GM21619 (cell line): ENCODE data around the gene B4GALNT3.

Experiments used
- ATAC-seq: cut with Tn5 transposase; IDR thresholded peaks from one replicate; pipeline ENCODE4 v1.9.1; 2021; ENCODE audit not compliant: unreplicated experiment

The B4GALNT3 gene

GRCh38 chr12:590206-590750 is 130.5 kb downstream of the B4GALNT3 start:
- ATAC-seq: no peak

GRCh38 chr12:591167-592023 is 131.7 kb downstream of the B4GALNT3 start:
- ATAC-seq: no peak

DNA sequence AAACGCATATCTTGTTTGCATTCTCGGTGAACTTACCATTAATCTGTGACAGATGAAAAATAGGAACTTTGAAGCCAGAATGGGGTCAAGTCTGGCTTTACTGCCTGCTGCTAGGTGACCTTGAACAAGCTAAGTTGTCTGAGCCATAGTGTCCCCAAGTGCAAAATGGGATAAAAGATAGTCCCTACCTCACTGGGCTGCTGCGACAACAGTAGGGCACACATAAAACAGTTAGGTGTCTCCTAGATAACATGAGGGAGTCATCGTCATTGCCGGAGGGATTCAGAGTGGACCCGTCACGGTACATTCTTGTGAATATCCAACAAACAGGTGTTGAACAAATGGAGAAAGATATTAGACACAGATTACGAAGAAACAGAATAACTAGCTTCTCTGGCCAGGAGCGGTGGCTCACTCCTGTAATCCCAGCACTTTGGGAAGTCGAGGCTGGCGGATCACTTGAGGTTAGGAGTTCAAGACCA is 132.3 kb downstream of the B4GALNT3 start:
- no peak for ATAC-seq

- ATAC-seq: no peak
These were observed 133.9 kb downstream of the B4GALNT3 start for GRCh38 chr12:593396-594270.

DNA sequence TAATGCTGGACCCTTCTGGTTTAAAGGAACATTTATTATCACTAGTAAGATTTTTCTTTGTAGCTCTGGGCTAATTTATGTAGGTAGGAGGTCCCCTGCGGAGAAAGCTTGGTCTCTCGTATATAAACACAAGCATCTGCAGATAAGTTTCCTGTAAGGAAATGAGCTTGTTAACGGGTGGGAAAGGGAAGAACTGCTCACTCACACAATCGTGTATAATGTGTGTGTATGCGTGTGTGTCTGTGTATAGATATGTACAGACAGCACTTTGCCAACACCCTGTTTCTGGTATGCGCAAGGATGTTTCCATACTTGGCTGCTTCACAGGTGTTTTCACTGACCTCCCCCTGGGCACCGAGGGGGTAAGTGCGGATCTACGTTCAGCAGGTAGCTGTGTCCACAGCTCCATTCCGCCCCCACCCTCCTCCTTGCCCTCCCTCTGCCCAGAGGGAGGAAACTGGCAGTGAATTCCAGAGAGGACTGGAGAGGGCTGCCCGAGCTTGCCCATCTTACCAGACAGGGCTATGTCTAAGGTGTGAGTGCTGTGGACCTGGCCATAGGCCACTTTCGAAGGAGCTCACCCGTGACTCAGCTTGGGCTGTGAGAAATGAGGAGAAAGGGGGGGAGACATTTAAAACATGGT is 138.3 kb downstream of the B4GALNT3 start:
- no peak for ATAC-seq

DNA sequence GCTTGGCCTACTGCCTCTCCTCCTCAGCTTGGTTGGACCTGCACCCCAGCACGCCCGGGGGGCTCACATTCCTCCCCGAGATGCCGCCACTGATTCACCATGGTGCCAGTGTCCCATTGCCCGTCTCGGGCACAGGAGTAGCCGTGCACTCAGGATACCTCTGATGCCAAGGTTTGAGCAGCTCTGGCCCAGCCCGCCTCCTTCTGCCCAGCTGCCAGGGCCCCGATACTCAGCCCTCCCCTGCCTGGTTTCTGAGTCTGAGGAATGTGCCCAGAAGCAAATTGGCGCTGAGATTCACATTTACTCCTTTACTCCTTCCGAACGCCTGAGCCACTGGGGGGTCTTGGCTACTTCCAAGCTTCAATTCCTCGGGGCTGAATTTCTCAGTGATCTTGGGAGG is 140.0 kb downstream of the B4GALNT3 start:
- ATAC-seq: no peak

DNA sequence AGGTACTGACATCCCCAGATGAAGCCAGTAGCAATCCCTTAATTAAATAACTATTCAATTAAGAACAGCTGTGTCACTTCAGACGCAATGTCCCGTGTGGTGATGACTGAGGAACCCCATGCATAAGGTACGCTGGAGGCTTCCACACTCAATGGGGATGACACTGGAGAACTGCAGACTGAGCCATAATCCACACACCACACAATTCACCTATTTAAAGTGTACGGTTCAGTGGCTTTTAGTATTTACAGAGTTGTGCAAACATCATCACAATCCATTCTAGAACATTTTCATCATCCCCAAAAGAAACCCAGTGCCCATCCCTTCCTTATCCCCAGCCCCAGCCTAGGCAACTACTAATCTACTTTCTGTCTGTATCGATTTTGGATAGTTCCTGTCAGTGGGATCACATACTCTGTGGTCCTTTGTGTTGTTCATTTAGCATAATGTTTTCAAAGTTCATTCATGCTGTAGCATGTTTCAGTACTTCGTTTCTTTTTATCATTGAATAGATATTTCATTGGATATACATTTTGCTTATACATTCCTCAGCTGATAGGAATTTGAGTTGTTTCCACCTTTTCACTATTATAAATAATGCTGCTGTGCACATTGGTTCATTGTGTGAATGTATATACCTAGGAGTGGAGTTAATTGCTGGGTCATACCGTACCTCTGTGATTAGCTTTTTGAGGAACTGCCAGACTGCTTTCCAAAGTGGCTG is 142.4 kb downstream of the B4GALNT3 start:
- ATAC-seq: no peak

- no peak for ATAC-seq
These were observed 142.9 kb downstream of the B4GALNT3 start for GRCh38 chr12:602700-603068.

DNA sequence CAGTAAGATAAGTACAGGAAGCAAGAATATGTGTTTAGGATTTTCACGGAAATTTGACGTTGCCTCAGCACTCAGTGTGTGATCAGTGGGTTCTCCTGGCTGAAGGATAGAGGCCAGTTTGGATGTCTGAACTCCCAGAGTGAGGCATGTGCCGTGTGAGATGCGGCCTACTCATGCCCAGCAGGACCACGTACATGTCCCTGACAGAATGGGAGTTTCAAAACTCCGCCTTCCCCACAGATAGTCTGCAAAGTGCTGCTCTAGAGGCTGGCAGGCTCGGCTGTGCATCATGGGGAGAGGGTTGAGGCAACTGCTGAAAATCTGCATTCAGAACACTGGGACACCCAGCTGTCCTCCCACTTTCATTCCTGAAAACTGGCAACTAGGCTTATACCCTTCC is 145.2 kb downstream of the B4GALNT3 start:
- ATAC-seq: no peak

DNA sequence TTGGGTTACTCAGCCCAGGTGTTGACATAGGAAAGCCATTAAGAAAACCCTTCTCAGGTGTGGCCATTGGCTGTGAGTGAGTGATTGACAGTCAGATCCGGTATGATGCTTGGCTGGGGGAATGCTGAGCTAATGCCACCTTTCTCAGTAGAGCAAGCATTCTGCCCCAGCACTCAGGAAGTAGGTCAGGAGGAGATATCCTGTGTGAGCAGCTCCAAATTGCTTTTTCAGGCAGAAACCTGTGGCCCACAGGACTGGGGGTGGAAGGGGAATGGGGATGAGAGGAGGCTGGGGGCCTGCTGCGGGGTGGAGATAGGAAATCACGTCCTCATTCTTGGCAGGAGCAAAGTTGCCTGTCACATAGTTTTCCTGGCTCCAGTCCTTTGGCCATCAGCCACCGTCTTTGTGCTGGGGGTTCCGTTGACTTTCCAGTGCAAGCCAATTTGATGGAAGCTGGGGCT is 147.8 kb downstream of the B4GALNT3 start:
- no peak for ATAC-seq

GRCh38 chr12:608413-608812 is 148.7 kb downstream of the B4GALNT3 start:
- no peak for ATAC-seq

DNA sequence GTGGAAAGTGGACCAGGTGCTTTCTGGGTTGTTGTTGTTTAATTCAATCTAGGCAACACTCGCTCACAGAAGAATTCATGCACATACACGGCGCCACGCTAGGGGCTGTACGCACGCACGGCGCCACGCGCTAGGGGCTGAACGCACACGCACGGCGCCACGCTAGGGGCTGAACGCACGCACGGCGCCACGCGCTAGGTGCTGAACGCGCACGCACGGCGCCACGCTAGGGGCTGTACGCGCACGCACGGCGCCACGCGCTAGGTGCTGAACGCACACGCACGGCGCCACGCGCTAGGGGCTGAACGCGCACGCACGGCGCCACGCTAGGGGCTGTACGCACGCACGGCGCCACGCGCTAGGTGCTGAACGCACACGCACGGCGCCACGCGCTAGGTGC is 149.2 kb downstream of the B4GALNT3 start:
- ATAC-seq: no peak

DNA sequence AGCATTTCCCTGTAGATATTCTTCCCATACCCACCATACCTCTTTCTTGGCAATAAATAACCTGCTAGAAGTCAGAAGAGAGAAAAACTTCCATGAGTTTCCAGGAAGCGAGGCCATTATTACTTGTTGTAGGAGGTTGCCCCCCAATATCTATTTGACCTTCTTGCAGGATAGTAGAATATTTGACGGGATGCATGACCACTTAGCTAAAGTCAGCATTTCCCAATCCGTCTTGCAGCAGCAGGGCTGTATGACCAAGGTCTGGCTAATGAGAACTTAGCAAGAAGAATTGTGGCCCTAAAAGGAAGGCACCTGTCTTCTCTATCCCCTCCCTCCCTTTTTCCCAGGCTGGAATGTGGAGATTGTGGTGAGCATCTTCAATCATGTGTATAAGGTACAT is 152.0 kb downstream of the B4GALNT3 start:
- ATAC-seq: no peak

DNA sequence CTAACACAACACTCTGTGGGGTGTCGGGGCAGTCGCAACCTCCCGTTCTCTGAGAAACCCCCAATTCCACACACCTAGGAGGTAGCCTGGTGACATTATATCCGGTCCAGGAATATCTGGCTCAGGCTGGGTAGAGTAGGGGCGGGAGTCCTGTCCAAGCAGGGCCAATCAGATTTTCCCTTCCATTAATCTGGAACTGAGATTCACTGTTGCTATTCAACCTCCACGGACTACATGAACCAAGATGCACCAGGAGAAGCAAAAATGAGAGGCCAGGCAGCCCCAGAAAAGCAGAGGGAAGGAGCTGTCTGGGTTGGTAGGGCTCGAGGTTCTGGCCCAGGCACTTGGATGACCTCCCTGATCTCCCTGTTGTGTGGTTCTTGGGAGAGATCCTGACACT is 152.6 kb downstream of the B4GALNT3 start:
- no peak for ATAC-seq

DNA sequence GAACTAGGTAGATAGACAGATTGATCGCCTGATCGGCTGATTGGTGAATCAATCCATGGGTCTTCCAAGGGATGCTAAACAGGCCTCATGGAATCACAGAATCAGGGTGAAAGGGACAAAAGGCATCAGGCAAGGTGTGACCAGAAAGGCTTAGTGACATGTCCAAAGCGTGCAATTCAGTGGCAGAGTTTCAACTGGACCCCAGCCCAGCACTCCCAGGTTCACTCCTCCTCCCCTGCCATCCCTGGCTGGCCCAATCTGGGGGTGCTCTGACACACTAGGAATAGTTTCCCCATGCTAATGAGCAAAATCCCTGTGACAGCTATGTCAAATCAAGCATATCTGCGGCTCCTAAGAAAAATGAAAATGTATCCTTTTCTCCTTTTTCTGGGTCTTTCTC is 153.1 kb downstream of the B4GALNT3 start:
- ATAC-seq: no peak
